ENCODE data around the gene ATG16L1.

ATG16L1 gene

DNA sequence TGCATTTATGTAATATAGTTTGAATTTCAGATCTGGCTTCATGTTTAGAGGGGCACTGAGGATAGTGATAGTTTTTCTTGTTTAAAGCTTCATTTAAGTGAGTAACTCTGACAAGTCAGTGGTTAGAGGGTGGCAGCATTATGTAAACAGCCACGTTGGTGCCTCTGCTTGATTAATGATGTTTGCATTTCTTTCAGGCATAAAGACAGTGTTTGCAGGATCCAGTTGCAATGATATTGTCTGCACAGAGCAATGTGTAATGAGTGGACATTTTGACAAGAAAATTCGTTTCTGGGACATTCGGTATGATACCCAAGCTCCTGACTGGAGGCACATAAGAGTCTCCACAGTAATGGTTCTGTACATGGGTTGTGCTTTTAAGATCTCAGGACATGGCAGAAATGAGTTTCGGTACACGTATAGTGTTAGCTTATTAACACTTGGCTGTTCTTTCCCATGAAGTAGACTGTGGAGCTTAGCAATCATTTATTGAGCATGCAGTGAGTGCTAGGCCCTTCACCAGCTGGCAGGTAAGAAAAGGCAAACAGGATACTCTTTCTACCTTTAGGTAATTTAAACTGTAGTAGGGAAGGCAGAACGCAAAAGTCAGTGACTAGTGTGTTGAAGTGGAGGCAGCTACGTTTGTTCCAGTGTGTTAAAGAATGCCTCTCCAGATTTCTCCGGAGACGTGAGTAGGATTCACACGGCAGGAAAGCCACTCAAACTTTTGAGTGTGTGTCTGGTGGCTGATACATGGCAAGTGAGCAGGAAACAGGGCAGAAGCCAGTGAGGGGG lies 38.8 kb downstream of the ATG16L1 start:
- no peak for DNase-seq (ENCODE audit: low spot score)

DNA sequence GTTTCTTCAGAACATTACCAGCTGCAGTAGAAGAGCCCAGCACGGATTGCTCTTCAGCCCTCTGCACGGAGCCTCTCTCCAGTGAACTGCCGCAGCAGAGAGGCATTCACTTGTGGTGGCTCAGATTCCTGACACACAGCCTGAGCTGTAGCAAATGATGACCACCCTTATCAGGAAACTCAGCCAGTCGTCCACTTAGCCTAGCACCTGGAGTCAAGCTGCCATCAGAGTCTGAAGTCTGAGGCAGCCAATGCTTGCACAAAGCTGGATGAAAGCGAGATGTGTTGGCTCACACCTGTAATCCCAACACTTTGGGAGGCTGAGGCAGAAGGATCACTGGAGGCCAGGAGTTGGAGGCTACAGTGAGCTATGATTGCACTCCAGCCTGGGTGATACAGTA lies 44.4 kb downstream of the ATG16L1 start:
- no peak for DNase-seq (ENCODE audit: low spot score)

- no peak for DNase-seq (ENCODE audit: low spot score)
Observed at GRCh38 chr2:233297076-233297475, 45.6 kb downstream of the ATG16L1 start.

DNA sequence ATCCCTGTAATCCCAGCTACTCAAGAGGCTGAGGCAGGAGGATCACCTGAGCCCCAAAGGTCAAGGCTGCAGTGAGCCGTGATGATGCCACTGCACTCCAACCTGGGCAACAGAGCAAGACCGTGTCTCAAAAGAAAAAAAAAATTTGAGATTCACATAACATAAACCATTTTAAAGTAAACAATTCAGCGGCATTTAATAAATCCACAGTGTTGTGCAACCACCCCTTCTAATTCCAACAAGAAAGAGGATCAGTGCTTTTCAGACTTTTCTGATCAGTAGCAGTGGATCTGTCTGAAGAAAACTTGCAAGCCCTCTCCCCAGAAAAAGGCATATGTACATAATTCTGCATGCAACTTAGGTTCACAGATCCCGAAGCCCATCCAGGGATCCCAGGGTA lies 48.9 kb downstream of the ATG16L1 start:
- no peak for DNase-seq (ENCODE audit: low spot score)

DNA sequence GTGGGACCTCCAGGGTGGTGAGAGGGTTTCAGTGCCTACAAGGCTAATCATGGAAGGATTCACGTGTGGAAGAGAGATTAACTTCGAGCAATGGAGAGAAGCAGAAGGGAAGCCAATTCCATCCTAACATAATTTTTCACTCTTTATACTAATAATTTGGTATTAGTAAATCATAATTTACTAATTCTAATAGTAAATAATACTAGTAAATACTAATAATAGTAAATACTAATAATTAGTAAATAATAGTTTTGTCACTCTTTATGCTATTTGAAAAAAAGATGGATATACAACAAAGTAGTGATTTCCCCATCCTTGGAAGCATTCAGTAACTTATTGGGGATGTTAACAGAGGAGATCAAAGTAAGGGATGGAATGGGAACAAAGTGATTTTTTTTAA lies 49.8 kb downstream of the ATG16L1 start:
- no peak for DNase-seq (ENCODE audit: low spot score)

- no peak for DNase-seq (ENCODE audit: low spot score)
Observed at GRCh38 chr2:233301811-233302210, 50.3 kb downstream of the ATG16L1 start.

DNA sequence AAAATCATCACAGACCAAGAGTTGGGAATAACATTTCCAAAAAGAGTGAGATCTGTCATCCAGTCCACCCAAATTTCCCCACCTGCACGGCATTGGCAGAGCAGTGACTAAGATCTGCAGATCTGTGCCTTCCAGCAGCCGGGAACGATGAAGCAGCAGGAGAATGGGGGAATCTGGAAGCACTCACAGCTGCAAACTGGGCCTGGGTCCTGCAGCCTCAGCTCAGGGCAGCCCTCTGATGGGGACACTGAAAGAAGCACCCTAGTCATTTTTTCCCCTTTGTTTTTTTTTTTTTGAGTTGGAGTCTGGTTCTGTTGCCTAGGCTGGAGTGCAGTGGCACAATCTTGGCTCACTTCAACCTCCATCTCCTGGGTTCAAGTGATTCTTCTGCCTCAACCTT lies 51.8 kb downstream of the ATG16L1 start:
- DNase-seq (ENCODE audit: low spot score), result no peak

DNA sequence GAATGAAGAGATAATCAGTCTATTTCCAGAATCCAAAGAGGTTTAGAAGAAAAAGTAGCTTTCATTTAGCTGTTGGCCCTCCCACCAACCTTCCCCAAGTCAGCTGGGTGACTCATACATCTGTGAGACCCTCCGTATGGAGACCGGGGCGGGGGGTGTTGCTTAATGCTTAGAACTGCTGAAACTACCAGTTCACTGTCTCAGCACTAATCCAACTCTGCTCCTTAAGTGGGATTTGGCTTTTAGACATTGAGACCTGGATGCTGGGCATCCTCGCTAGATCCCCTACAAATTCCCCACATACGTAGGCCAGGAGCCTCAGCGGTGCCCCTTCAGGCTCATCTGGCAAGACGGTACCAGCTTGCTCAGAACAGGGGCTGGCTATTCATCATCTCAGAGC lies 56.1 kb downstream of the ATG16L1 start, which contains the start of gene SAG:
Gene SAG, plus strand, starts transcription at position 252 of the 400 bp plus-strand sequence. CDS start 1,374 bp downstream, outside the sequence.
- DNase-seq (ENCODE audit: low spot score), result no peak

DNA sequence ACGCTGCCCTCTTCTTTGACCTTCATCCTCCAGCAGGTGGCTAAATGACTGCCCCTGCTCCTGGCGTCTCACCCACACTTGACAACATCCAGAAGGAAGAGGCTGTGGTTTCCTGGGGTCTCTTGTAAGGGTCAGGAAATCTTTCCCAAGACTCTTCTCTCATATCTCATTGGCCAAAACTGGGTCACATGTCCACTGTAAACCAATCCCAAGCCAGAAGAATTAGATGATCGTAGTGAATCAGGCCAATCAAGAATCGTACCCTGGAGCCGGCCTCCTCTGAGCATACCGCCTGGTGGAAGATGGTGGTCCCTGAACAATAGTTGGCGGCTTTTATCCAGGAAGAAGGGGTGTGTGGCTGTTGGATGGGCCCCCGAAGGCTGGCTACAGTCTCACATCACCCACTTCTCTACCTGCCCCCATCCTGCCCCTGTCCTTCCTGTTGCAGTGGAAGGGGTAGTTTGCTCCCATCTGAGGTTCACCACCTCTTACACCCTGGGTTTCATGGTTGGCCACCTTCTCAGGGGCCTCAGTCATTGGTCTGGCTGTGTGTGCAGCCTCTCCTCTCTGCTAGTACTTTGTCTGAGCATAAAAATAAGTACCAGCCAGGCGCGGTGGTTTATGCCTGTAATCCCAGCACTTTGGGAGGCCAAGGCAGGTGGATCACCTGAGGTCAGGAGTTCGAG lies 59.9 kb downstream of the ATG16L1 start:
- DNase-seq (ENCODE audit: low spot score), result no peak

GRCh38 chr2:233312874-233313273 lies 61.4 kb downstream of the ATG16L1 start:
- no peak for DNase-seq (ENCODE audit: low spot score)

GRCh38 chr2:233314180-233314925 lies 62.9 kb downstream of the ATG16L1 start:
- no peak for DNase-seq (ENCODE audit: low spot score)

DNA sequence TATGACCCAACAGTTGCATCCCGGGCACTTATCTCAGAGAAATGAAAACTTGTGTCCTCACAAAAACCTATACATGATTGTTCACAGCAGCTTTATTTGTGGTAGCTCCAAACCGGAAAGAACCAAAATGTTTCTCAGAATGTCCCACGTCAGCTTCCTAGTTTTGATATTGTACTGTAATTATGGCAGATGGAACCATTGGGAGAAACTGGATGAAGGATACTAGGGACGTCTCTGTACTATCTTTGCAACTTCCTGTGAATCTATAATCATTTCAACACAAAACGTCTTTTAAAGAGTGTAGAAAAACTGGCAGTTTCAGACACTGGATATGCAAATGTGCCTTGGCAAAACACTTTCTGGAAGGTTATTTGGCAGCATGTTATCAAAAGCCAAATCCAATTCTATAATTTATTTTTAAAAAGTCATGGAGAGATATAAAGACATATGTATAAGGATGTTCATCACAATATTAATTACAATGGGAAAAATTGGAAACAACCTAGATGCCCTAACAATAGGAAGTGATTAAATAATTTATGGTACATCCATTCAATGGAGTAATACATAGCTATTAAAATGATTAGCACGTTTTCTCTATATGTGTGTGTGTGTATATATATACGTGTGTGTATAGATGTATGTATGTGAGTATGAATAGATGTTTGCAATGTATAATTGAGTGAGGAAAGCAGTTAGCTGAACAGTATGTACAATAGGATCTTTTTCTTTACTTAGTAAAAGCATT lies 65.9 kb downstream of the ATG16L1 start:
- no peak for DNase-seq (ENCODE audit: low spot score)

GRCh38 chr2:233319256-233319655 lies 67.8 kb downstream of the ATG16L1 start:
- DNase-seq (ENCODE audit: low spot score), result no peak

DNA sequence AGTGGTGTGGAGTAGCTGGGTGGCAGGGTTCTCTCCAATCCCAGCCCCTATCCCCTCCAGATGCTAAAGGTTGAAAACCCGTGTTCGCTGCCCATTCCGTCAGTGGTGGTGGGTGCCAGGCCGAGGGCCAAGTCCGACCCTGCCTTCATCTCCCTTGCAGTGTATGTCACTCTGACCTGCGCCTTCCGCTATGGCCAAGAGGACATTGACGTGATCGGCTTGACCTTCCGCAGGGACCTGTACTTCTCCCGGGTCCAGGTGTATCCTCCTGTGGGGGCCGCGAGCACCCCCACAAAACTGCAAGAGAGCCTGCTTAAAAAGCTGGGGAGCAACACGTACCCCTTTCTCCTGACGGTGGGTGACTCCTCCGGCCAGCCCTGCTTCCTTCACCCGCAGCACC lies 69.0 kb downstream of the ATG16L1 start:
- no peak for DNase-seq (ENCODE audit: low spot score)

GRCh38 chr2:233321166-233321565 lies 69.7 kb downstream of the ATG16L1 start:
- no peak for DNase-seq (ENCODE audit: low spot score)

DNA sequence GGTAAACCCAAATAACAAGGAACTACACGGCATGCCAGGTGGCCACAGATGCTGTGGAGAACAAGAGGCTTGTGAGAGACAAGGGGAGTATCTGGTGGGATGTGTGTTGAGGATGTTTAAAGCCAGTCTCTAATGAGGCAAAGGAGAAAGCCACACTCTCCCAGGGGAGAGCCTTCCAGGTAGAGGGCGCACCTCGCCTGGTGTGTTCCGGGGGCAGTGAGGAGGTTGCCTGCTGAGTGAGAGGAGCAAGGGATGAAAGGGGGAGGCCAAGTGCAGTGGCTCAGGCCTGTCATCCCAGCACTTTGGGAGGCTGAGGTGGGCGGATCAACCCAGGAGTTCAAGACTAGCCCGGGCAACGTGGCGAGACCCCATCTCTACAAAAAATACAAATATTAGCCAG lies 72.4 kb downstream of the ATG16L1 start:
- no peak for DNase-seq (ENCODE audit: low spot score)

DNA sequence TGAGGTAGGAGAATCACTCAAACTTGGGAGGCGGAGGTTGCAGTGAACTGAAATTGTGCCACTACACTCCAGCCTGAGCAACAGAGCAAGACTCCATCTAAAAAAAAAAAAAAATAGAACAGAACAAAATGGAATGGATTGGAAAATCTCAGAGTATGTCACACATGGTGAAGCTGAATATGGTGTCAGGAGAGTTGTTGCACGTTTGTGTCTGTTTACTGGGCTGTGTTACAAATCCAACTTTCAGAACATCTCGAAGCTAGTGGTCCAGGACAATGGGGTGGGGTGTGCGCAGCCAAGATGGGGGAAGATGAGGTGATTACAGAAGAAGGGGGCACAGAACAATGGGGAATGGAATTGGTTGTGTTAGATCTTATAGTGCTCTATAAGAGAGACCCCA lies 73.8 kb downstream of the ATG16L1 start:
- DNase-seq (ENCODE audit: low spot score), result no peak

- DNase-seq (ENCODE audit: low spot score), result no peak
Observed at GRCh38 chr2:233325814-233326213, 74.3 kb downstream of the ATG16L1 start.

DNA sequence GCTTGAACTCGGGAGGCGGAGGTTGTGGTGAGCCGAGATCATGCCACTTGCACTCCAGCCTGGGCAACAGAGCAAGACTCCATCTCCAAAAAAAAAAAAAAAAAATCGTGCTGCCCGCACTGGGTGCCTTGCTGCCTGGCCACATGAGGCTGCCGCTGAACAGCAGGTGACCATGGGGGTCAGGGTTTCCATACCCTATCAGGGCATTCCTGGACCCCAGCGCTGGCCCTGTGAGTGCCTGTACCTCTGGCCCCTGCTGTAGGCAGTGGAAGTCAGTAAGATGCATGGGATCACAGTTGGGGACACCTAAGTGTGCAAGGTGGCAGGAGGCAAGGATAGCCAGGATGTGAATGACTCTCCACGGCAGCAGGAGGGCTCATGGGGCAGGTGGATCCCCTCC lies 75.0 kb downstream of the ATG16L1 start:
- no peak for DNase-seq (ENCODE audit: low spot score)

- no peak for DNase-seq (ENCODE audit: low spot score)
Observed at GRCh38 chr2:233328922-233329321, 77.4 kb downstream of the ATG16L1 start.

DNA sequence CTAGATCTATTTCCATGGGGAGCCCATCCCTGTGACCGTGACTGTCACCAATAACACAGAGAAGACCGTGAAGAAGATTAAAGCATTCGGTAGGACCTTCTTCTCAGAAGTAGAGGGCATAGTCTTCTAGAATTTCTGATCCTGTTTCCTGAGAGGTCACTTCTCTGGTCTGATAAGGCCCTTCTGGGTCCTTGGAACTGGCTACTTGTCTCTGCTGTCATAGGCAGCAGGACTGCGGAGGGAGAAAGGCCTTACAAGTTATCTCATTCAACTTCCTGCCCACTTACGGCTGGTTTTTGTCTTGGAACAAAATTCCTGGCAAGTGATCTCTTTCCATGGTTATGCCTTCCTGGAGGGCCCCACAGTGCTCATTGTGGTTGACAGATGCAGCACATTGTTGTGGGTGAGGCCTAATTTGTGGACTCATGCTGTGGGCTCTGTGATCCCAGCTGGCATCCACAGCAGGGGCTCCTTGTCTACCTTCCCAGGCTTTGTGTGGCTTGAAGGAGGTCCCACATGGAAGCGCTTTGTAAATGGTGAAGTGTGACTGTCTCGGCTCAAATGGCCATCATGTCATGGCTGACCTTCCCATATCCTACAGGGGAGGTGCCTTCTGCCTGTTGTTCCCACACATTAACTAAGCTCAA lies 78.1 kb downstream of the ATG16L1 start:
- DNase-seq (ENCODE audit: low spot score), result no peak

DNA sequence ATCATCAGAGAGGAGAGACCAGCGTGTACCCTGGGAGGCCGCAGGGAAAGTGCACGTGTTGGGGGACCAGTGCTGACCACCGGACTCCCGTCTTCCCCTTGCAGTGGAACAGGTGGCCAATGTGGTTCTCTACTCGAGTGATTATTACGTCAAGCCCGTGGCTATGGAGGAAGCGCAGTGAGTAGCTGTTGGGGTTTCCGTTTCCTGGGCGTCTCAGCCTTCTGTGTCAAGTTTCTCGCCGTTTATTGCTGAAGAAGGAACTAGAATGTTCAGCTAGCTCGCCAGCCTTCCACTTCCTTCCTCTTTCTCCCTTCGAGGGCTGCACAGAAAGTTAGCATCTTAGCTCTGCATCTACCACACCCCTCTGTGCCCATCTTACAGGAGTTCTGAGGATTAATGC lies 80.1 kb downstream of the ATG16L1 start:
- DNase-seq (ENCODE audit: low spot score), result peak; percentile 88
